Measurements from ENCODE around the gene PPIP5K1.

- no peak for TF ChIP-seq CTCF (optimal IDR thresholded peaks at IDR 0.05 in 1 of 3, IDR thresholded peaks at IDR 0.05 in 1 of 3, conservative IDR thresholded peaks at IDR 0.05 in 1 of 3; ENCODE audit: extremely low read depth in 1 of 3, insufficient read depth in 2 of 3, low read length in 3 of 3)
- TF ChIP-seq EZH2 (IDR thresholded peaks at IDR 0.05; ENCODE audit: low read length): no peak
Measured at GRCh38 chr15:43516801-43517353, 73.1 kb downstream of the PPIP5K1 start.
